Nephron progenitor cell (in vitro differentiated cells): Measurements from ENCODE around the gene SPG7.

ENCODE experiments used
- DNase-seq: peaks from one replicate; pipeline ENCODE4 v3.0.0; 2021
- H3K27ac Mint-ChIP-seq: 2 replicates; pipeline ENCODE4 v1.8.0; 2021; ENCODE audit warnings: mild to moderate bottlenecking, moderate library complexity, mixed read lengths
- H3K27me3 Mint-ChIP-seq: 2 replicates; pipeline ENCODE4 v1.8.0; 2021; ENCODE audit warnings: mild to moderate bottlenecking, low read depth, mixed read lengths; ENCODE audit not compliant: poor library complexity
- H3K36me3 Mint-ChIP-seq: 2 replicates; pipeline ENCODE4 v1.8.0; 2021; ENCODE audit warnings: low read depth, mixed read lengths
- H3K4me1 Mint-ChIP-seq: 2 replicates; pipeline ENCODE4 v1.8.0; 2021; ENCODE audit warnings: mixed read lengths
- H3K4me3 Mint-ChIP-seq: 2 replicates; pipeline ENCODE4 v1.8.0; 2021; ENCODE audit warnings: mild to moderate bottlenecking, moderate library complexity, mixed read lengths
- H3K9me3 Mint-ChIP-seq: 2 replicates; pipeline ENCODE4 v1.8.0; 2021; ENCODE audit warnings: mild to moderate bottlenecking, moderate library complexity, mixed read lengths
- TF ChIP-seq, protein P1 (sequence below): fragments of 200-600 bp; sonication (generic); IDR thresholded peaks from 2 replicates; pipeline ENCODE4 v1.5.0; 2021; ENCODE audit warnings: antibody characterized with exemption

Gene SPG7

GRCh38 chr16:89511374-89511773 is 3.2 kb downstream of the SPG7 start:
- H3K4me3 Mint-ChIP-seq, result peak overlapping the region; percentile 20
- H3K9me3 Mint-ChIP-seq, result peaks cover 4% of the 10 kb centered on the region
- H3K27me3 Mint-ChIP-seq, result peaks cover 12% of the 10 kb centered on the region
- H3K36me3 Mint-ChIP-seq, result peaks cover 42% of the 10 kb centered on the region
- TF ChIP-seq, protein P1, sequence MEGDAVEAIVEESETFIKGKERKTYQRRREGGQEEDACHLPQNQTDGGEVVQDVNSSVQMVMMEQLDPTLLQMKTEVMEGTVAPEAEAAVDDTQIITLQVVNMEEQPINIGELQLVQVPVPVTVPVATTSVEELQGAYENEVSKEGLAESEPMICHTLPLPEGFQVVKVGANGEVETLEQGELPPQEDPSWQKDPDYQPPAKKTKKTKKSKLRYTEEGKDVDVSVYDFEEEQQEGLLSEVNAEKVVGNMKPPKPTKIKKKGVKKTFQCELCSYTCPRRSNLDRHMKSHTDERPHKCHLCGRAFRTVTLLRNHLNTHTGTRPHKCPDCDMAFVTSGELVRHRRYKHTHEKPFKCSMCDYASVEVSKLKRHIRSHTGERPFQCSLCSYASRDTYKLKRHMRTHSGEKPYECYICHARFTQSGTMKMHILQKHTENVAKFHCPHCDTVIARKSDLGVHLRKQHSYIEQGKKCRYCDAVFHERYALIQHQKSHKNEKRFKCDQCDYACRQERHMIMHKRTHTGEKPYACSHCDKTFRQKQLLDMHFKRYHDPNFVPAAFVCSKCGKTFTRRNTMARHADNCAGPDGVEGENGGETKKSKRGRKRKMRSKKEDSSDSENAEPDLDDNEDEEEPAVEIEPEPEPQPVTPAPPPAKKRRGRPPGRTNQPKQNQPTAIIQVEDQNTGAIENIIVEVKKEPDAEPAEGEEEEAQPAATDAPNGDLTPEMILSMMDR, result no peak
- H3K27ac Mint-ChIP-seq, result no peak overlapping the region
- peaks cover 17% of the 10 kb centered on the region for H3K4me1 Mint-ChIP-seq
- DNase-seq, result no peak

GRCh38 chr16:89512453-89512852 is 4.2 kb downstream of the SPG7 start:
- Mint-ChIP-seq H3K4me1 (peaks cover 10% of the 10 kb centered on the region), H3K9me3 (peaks cover 4% of the 10 kb centered on the region), H3K27me3 (peaks cover 12% of the 10 kb centered on the region), H3K27ac (no peak overlapping the region), H3K36me3 (peaks cover 52% of the 10 kb centered on the region), H3K4me3 (no peak overlapping the region)
- DNase-seq, result no peak
- TF ChIP-seq, protein P1, result no peak

GRCh38 chr16:89517128-89517527 is 8.9 kb downstream of the SPG7 start:
- DNase-seq, result no peak
- H3K27me3 Mint-ChIP-seq, result peaks cover 7% of the 10 kb centered on the region
- peaks cover 4% of the 10 kb centered on the region for H3K9me3 Mint-ChIP-seq
- H3K27ac Mint-ChIP-seq, result no peak overlapping the region
- H3K4me3 Mint-ChIP-seq, result no peak overlapping the region
- TF ChIP-seq, protein P1, result no peak
- H3K36me3 Mint-ChIP-seq, result peaks cover 84% of the 10 kb centered on the region
- no peaks in the 10 kb centered on the region for H3K4me1 Mint-ChIP-seq

GRCh38 chr16:89519881-89520280 is 11.7 kb downstream of the SPG7 start:
- peaks cover 82% of the 10 kb centered on the region for H3K36me3 Mint-ChIP-seq
- no peak overlapping the region for H3K4me3 Mint-ChIP-seq
- H3K9me3 Mint-ChIP-seq, result no peaks in the 10 kb centered on the region
- no peaks in the 10 kb centered on the region for H3K27me3 Mint-ChIP-seq
- TF ChIP-seq, protein P1, result no peak
- DNase-seq, result no peak
- no peak overlapping the region for H3K27ac Mint-ChIP-seq
- no peaks in the 10 kb centered on the region for H3K4me1 Mint-ChIP-seq

DNA sequence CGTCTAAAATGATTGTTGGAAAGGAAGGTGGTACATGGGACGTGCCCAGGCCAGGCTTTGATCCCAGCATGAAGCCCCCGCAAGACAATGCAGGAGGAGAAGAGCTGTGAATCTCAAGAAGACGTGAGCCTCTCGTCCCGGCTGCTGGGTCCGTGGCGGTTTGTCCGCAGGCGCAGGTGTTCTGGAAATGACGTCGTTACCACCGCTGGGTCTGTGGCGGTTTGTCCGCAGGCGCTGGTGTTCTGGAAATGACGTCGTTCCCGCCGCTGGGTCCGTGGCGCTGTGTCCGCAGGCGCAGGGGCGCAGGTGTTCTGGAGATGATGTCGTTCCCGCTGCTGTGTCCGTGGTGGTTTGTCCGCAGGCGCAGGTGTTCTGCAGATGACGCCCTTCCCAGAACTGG is 14.1 kb downstream of the SPG7 start:
- Mint-ChIP-seq H3K27ac (no peak overlapping the region), H3K27me3 (no peaks in the 10 kb centered on the region), H3K4me3 (no peak overlapping the region), H3K36me3 (peaks cover 87% of the 10 kb centered on the region), H3K9me3 (no peaks in the 10 kb centered on the region), H3K4me1 (no peaks in the 10 kb centered on the region)
- TF ChIP-seq, protein P1, result no peak
- DNase-seq, result no peak

DNA sequence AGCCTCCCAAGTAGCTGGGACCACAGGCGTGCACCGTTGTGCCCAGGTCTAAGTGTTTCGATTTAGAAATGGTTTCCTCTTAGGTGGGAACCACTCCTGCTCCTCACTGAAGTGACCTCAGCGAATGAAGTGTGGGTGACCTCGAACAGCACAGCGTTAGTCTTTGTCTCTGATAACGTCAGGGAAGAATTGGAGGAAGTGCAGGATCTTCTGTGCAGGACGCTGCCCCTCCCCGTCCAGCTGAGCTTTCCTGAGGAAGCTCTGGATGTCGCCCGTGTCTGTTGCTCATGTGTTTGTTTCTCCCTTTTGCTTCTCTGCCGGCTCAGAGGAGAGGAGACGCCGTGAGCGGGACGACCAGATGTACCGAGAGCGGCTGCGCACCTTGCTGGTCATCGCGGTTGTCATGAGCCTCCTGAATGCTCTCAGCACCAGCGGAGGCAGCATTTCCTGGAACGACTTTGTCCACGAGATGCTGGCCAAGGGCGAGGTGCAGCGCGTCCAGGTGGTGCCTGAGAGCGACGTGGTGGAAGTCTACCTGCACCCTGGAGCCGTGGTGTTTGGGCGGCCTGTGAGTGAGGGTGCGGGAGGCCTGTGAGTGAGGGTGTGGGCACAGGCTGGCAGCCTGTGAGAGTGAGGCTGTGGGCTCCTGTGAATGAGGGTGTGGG is 15.6 kb downstream of the SPG7 start:
- no peak for DNase-seq

More for the DNA sequence above, 15.6 kb downstream of the SPG7 start:
- H3K9me3 Mint-ChIP-seq, result no peaks in the 10 kb centered on the region
- TF ChIP-seq, protein P1, result no peak
- no peaks in the 10 kb centered on the region for H3K4me1 Mint-ChIP-seq
- H3K36me3 Mint-ChIP-seq, result peaks cover 87% of the 10 kb centered on the region
- no peak overlapping the region for H3K27ac Mint-ChIP-seq
- H3K27me3 Mint-ChIP-seq, result no peaks in the 10 kb centered on the region
- H3K4me3 Mint-ChIP-seq, result no peak overlapping the region
